H9 (cell line): ENCODE results near the gene KDR. TPM values are rescaled to one million over a fixed set of nuclear protein-coding genes. Genes with fewer than 3 reads are reported as not detected.

Source experiments
- DNase-seq: peaks from one replicate; pipeline ENCODE4 v3.0.0-alpha.2; 2017
- H2AFZ ChIP-seq: one replicate; pipeline ENCODE4 v1.6.1; 2013; ENCODE audit warnings: mild to moderate bottlenecking, low read length, control low read depth, moderate library complexity
- H2AK5ac ChIP-seq: 2 replicates; pipeline ENCODE4 v1.6.1; 2013; ENCODE audit warnings: low read length, control low read depth, mixed read lengths; ENCODE audit not compliant: insufficient read length
- H2BK120ac ChIP-seq: one replicate; pipeline ENCODE4 v1.6.1; 2013; ENCODE audit warnings: low read depth, mild to moderate bottlenecking, low read length, control low read depth, inconsistent platforms; ENCODE audit not compliant: poor library complexity, severe bottlenecking
- H2BK12ac ChIP-seq: 2 replicates; pipeline ENCODE4 v1.6.1; 2013; ENCODE audit warnings: low read length, control low read depth, mixed read lengths, low read depth; ENCODE audit not compliant: insufficient read length
- H2BK15ac ChIP-seq: 2 replicates; pipeline ENCODE4 v1.6.1; 2013; ENCODE audit warnings: low read depth, low read length, control low read depth
- H2BK20ac ChIP-seq: one replicate; pipeline ENCODE4 v1.6.1; 2013; ENCODE audit warnings: low read depth, mild to moderate bottlenecking, low read length, control low read depth, inconsistent platforms; ENCODE audit not compliant: poor library complexity, severe bottlenecking
- H2BK5ac ChIP-seq: 2 replicates; pipeline ENCODE4 v1.6.1; 2013; ENCODE audit warnings: low read length, control low read depth, mixed read lengths; ENCODE audit not compliant: insufficient read length
- H3K14ac ChIP-seq: 2 replicates; pipeline ENCODE4 v1.6.1; 2013; ENCODE audit warnings: low read length, control low read depth; ENCODE audit not compliant: insufficient read depth
- H3K18ac ChIP-seq: 2 replicates; pipeline ENCODE4 v1.6.1; 2013; ENCODE audit warnings: low read depth, mild to moderate bottlenecking, mixed read lengths, low read length, control low read depth; ENCODE audit not compliant: insufficient read length
- H3K23ac ChIP-seq: 2 replicates; pipeline ENCODE4 v1.6.1; 2013; ENCODE audit warnings: low read length, control low read depth, mixed read lengths, low read depth; ENCODE audit not compliant: insufficient read length
- H3K23me2 ChIP-seq: 2 replicates; pipeline ENCODE4 v1.6.1; 2013; ENCODE audit warnings: low read depth, mild to moderate bottlenecking, mixed read lengths, low read length, control low read depth; ENCODE audit not compliant: insufficient read length, poor library complexity, severe bottlenecking
- H3K27ac ChIP-seq: 2 replicates; pipeline ENCODE4 v1.5.1; 2013; ENCODE audit warnings: low read length, control low read depth, mixed read lengths, low read depth; ENCODE audit not compliant: insufficient read length
- H3K27me3 ChIP-seq: 2 replicates; pipeline ENCODE4 v1.6.1; 2013; ENCODE audit warnings: low read length, control low read depth, inconsistent platforms; ENCODE audit not compliant: insufficient read depth
- H3K4ac ChIP-seq: 2 replicates; pipeline ENCODE4 v1.6.1; 2013; ENCODE audit warnings: low read depth, mild to moderate bottlenecking, control low read depth, inconsistent platforms, low read length, moderate library complexity
- H3K4me1 ChIP-seq: 2 replicates; pipeline ENCODE4 v1.6.1; 2013; ENCODE audit warnings: low read length, control low read depth, inconsistent platforms; ENCODE audit not compliant: insufficient read depth
- H3K4me2 ChIP-seq: 2 replicates; pipeline ENCODE4 v1.6.1; 2013; ENCODE audit warnings: low read length, control low read depth, mixed read lengths; ENCODE audit not compliant: insufficient read length, insufficient read depth
- H3K56ac ChIP-seq: 2 replicates; pipeline ENCODE4 v1.6.1; 2013; ENCODE audit warnings: low read depth, mild to moderate bottlenecking, mixed read lengths, low read length, control low read depth; ENCODE audit not compliant: insufficient read length
- H3K79me1 ChIP-seq: 2 replicates; pipeline ENCODE4 v1.6.1; 2013; ENCODE audit warnings: low read depth, mild to moderate bottlenecking, moderate library complexity, low read length, control low read depth, inconsistent platforms; ENCODE audit not compliant: insufficient read depth, poor library complexity, severe bottlenecking
- H3K79me2 ChIP-seq: 2 replicates; pipeline ENCODE4 v1.6.1; 2013; ENCODE audit warnings: low read length, control low read depth, inconsistent platforms; ENCODE audit not compliant: insufficient read depth
- H3K9ac ChIP-seq: 2 replicates; pipeline ENCODE4 v1.6.1; 2013; ENCODE audit warnings: low read length, control low read depth, mixed read lengths; ENCODE audit not compliant: insufficient read length; ENCODE audit errors: extremely low read depth
- H3K9me3 ChIP-seq: one replicate; pipeline ENCODE4 v1.6.1; 2013; ENCODE audit warnings: low read depth, low read length, inconsistent platforms; ENCODE audit not compliant: control insufficient read depth
- H3T11ph ChIP-seq: one replicate; pipeline ENCODE4 v1.6.1; 2013; ENCODE audit warnings: mild to moderate bottlenecking, low read length, control low read depth, inconsistent platforms
- H4K20me1 ChIP-seq: one replicate; pipeline ENCODE4 v1.6.1; 2013; ENCODE audit not compliant: control insufficient read depth, insufficient read length, insufficient read depth
- H4K5ac ChIP-seq: 2 replicates; pipeline ENCODE4 v1.6.1; 2013; ENCODE audit warnings: low read depth, mild to moderate bottlenecking, mixed read lengths, low read length, control low read depth; ENCODE audit not compliant: insufficient read length
- H4K8ac ChIP-seq: replicated peaks from 2 replicates; pipeline ENCODE4 v1.6.1; 2013; ENCODE audit warnings: low read length, control low read depth, mixed read lengths, low read depth; ENCODE audit not compliant: insufficient read length
- H4K91ac ChIP-seq: 2 replicates; pipeline ENCODE4 v1.6.1; 2013; ENCODE audit warnings: low read depth, mild to moderate bottlenecking, moderate library complexity, mixed read lengths, low read length, control low read depth; ENCODE audit not compliant: insufficient read length
- H3K27ac Mint-ChIP-seq, 3 experiments: 2 replicates in 2 of 3; 3 replicates in 1 of 3; pipeline ENCODE4 v1.8.0; 2020 to 2021; ENCODE audit warnings: mixed read lengths in 3 of 3, mild to moderate bottlenecking in 1 of 3, moderate library complexity in 1 of 3
- H3K27me3 Mint-ChIP-seq: 2 replicates; pipeline ENCODE4 v1.8.0; 2021; ENCODE audit warnings: low read depth, mild to moderate bottlenecking, moderate library complexity, mixed read lengths
- H3K36me3 Mint-ChIP-seq, 3 experiments: 2 replicates in 2 of 3; 3 replicates in 1 of 3; pipeline ENCODE4 v1.8.0; 2020 to 2021; ENCODE audit warnings: low read depth in 3 of 3, mixed read lengths in 3 of 3; ENCODE audit not compliant: insufficient read depth in 1 of 3
- H3K4me1 Mint-ChIP-seq, 2 experiments: 2 replicates each; pipeline ENCODE4 v1.8.0; 2020; ENCODE audit warnings: mixed read lengths in 2 of 2
- H3K4me3 Mint-ChIP-seq, 2 experiments: 2 replicates in 1 of 2; 3 replicates in 1 of 2; pipeline ENCODE4 v1.8.0; 2020 to 2021; ENCODE audit warnings: mild to moderate bottlenecking in 2 of 2, mixed read lengths in 2 of 2, moderate library complexity in 1 of 2
- H3K9me3 Mint-ChIP-seq, 2 experiments: 2 replicates in 1 of 2; 3 replicates in 1 of 2; pipeline ENCODE4 v1.8.0; 2020; ENCODE audit warnings: mild to moderate bottlenecking in 2 of 2, mixed read lengths in 2 of 2, moderate library complexity in 1 of 2
- WGBS: extraction: QIAGEN DNeasy Blood & Tissue Kit; methylation state at CpG from one replicate; pipeline ENCODE4 v1.1.7; 2013; ENCODE audit warnings: missing lambda C conversion rate, low lambda C conversion rate, mixed read lengths; ENCODE audit not compliant: insufficient read length; ENCODE audit errors: extremely low coverage; 5-methylcytosine and 5-hydroxymethylcytosine counted together
- total RNA-seq: library from RNA; stranded (reverse); gene quantifications from 2 replicates; pipeline ENCODE4 v1.2.1, GENCODE V29; 2021
- TF ChIP-seq, protein P1 (sequence below): fragments of 200-600 bp; sonication (generic); conservative IDR thresholded peaks from 3 replicates; pipeline ENCODE4 v1.8.0; 2021; ENCODE audit warnings: antibody characterized with exemption, mild to moderate bottlenecking

Gene KDR
- total RNA-seq, 1 experiment from 2014 or later, result 51.4 TPM

DNA sequence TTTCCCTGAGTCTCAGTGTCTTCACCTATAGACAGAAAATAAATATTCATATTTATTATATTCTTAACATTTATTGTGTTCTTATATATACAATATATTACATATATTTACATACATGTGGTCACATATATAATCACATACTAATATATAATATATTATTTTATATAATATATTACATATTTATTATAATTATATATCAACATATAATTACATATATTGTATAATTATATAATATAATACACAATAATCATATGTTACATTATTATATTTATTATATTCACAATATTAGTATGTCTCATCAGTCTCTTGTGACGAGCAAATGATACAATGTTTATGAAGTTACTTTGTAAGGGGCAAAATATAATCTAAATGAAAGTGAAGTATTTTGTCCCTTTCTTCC lies 87.7 kb downstream of the KDR start:
- Histone ChIP-seq H3K23me2 (no peaks in the 10 kb centered on the region), H3K27me3 (no peaks in the 10 kb centered on the region), H2AFZ (no peak overlapping the region), H3K14ac (no peak overlapping the region), H3T11ph (no peak overlapping the region), H2BK20ac (no peak overlapping the region), H2BK15ac (no peak overlapping the region), H3K9ac (no peak overlapping the region), H3K4me2 (no peak overlapping the region), H4K91ac (no peak overlapping the region), H2AK5ac (no peak overlapping the region), H3K4ac (no peak overlapping the region), H3K23ac (no peak overlapping the region), H4K20me1 (no peaks in the 10 kb centered on the region), H3K27ac (no peak overlapping the region), H3K56ac (no peak overlapping the region), H3K4me1 (no peaks in the 10 kb centered on the region), H2BK5ac (no peak overlapping the region), H2BK12ac (no peak overlapping the region), H3K18ac (no peak overlapping the region), H4K8ac (no peak overlapping the region), H3K9me3 (no peaks in the 10 kb centered on the region), H4K5ac (no peak overlapping the region), H3K79me1 (no peaks in the 10 kb centered on the region), H3K79me2 (no peaks in the 10 kb centered on the region), H2BK120ac (no peak overlapping the region)
- H3K4me3 Mint-ChIP-seq, result no peak overlapping the region
- DNase-seq, result no peak
- peaks cover 14 to 32% (median 23%) of the 10 kb centered on the region in 3 experiments for H3K36me3 Mint-ChIP-seq
- TF ChIP-seq, protein P1, sequence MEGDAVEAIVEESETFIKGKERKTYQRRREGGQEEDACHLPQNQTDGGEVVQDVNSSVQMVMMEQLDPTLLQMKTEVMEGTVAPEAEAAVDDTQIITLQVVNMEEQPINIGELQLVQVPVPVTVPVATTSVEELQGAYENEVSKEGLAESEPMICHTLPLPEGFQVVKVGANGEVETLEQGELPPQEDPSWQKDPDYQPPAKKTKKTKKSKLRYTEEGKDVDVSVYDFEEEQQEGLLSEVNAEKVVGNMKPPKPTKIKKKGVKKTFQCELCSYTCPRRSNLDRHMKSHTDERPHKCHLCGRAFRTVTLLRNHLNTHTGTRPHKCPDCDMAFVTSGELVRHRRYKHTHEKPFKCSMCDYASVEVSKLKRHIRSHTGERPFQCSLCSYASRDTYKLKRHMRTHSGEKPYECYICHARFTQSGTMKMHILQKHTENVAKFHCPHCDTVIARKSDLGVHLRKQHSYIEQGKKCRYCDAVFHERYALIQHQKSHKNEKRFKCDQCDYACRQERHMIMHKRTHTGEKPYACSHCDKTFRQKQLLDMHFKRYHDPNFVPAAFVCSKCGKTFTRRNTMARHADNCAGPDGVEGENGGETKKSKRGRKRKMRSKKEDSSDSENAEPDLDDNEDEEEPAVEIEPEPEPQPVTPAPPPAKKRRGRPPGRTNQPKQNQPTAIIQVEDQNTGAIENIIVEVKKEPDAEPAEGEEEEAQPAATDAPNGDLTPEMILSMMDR, result no peak
- H3K27ac Mint-ChIP-seq, result no peak overlapping the region
- peaks cover 29 to 30% of the 10 kb centered on the region in 2 experiments for H3K9me3 Mint-ChIP-seq
- WGBS, result no CpG with 5 or more reads among the region's 1 CpG
- H3K27me3 Mint-ChIP-seq, result peaks cover 4% of the 10 kb centered on the region
- H3K4me1 Mint-ChIP-seq, result peaks cover 9 to 12% of the 10 kb centered on the region in 2 experiments
